ENCODE results near the gene ITGB1BP2.
"Not testable (repeated sequence)": the region's sequence is repeated elsewhere in the genome, so short reads cannot be mapped to it uniquely, and the experiment has no call there.

ITGB1BP2 gene

GRCh38 chrX:71292669-71293365, 8.7 kb upstream of the ITGB1BP2 start:
- no peak for TF ChIP-seq CTCF (IDR thresholded peaks at IDR 0.05; ENCODE audit: extremely low read depth, missing control alignments)
- no peak for DNase-seq (ENCODE audit: low spot score)

GRCh38 chrX:71296806-71297205, 4.7 kb upstream of the ITGB1BP2 start:
- no peak for TF ChIP-seq CTCF (IDR thresholded peaks at IDR 0.05; ENCODE audit: extremely low read depth, missing control alignments)

GRCh38 chrX:71298119-71298518, 3.4 kb upstream of the ITGB1BP2 start:
- TF ChIP-seq CTCF (IDR thresholded peaks at IDR 0.05; ENCODE audit: extremely low read depth, missing control alignments): no peak
- DNase-seq (ENCODE audit: low spot score): no peak

More at GRCh38 chrX:71296806-71297205, 4.7 kb upstream of the ITGB1BP2 start:
- no peak for DNase-seq (ENCODE audit: low spot score)

GRCh38 chrX:71300064-71300463, 1.5 kb upstream of the ITGB1BP2 start:
- not testable (repeated sequence) for DNase-seq (ENCODE audit: low spot score)

GRCh38 chrX:71300495-71300894, 1.1 kb upstream of the ITGB1BP2 start:
- DNase-seq (ENCODE audit: low spot score): not testable (repeated sequence)

GRCh38 chrX:71302461-71303213, 1.1 kb downstream of the ITGB1BP2 start:
- DNase-seq (ENCODE audit: low spot score): no peak
- no peak for TF ChIP-seq CTCF (IDR thresholded peaks at IDR 0.05; ENCODE audit: extremely low read depth, missing control alignments)

DNA sequence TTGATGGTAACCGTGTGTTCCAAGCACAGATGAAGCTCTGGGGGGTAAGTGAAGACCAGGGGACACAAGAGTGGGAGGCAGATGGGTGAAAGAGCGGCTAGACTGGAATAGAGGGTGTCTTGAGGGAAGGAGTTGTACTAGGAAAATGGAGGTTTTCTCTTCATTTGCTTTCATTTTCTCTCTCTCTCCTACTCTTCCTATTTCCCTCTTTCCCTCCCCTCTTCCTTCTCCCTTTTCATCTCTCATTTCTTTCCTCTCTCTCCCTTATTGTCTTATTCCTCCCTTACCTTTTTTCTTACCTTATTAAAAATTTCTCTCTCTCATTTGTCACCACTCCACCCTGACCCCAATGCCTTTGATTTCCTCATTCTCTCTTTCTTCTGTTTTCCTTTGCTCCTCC, 3.0 kb downstream of the ITGB1BP2 start:
- TF ChIP-seq CTCF (IDR thresholded peaks at IDR 0.05; ENCODE audit: extremely low read depth, missing control alignments): no peak
- no peak for DNase-seq (ENCODE audit: low spot score)

DNA sequence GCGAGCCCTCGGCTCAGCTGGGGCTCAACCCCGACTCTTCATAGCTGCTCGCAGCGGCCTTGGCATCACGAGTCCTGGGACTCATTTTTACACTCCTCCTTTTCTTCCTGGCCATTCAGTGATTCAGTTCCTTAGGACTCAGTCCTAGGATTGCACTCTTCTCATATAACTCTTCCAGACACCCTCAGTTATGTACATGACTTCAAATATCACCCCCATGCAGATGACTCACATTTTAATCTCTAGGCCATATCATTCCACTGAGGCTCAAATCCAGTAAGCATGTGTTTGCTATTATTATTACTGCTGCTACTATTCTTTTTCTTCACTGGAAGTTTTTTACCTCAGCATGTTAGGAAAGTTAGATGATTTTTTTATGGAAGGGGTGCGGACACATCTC, 14.4 kb downstream of the ITGB1BP2 start:
- no peak for DNase-seq (ENCODE audit: low spot score)
- TF ChIP-seq CTCF (IDR thresholded peaks at IDR 0.05; ENCODE audit: extremely low read depth, missing control alignments): no peak

DNA sequence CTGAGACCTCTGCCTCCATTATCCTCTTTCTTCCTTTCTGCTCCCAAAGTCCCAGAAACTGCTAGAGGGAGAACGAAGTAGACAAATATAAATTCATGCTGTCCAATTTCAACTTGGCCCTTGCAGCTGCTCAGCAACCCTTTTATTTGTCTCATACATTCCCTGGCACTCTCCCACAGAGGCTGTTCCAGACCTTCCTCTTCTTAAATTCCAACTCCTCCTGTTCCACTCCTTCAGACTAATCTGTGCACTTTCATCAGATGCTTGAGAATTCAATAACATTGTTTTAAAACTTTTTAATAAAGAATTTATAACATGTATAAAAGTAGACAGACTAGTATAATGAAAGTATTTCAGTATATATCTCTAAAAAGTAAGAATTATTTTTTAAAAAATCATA, 15.4 kb downstream of the ITGB1BP2 start:
- not testable (repeated sequence) for DNase-seq (ENCODE audit: low spot score)

Measured in GM20000 (cell line).